Cardiac muscle cell (in vitro differentiated cells and primary cell): Measurements from ENCODE around the gene APOOL. TPM values are rescaled to one million over a fixed set of nuclear protein-coding genes. Genes with fewer than 3 reads are reported as not detected.

ENCODE experiments used
- DNase-seq, 2 donors: peaks; one replicate each; pipeline versions ENCODE4 v3.0.0 to v3.0.0-alpha.2; 2010 to 2017; ENCODE audit warnings: low read depth in 1 of 2, low spot score in 1 of 2
- H3K27ac ChIP-seq: fragments of 200-600 bp; sonication (generic); 2 replicates; pipeline ENCODE4 v1.5.1; 2016
- H3K27me3 ChIP-seq: fragments of 200-600 bp; sonication (generic); 2 replicates; pipeline ENCODE4 v1.6.0; 2016; ENCODE audit warnings: control low read depth
- H3K36me3 ChIP-seq: fragments of 200-600 bp; sonication (generic); 2 replicates; pipeline ENCODE4 v1.5.1; 2016; ENCODE audit warnings: control low read depth
- H3K4me1 ChIP-seq: fragments of 200-600 bp; sonication (generic); 2 replicates; pipeline ENCODE4 v1.8.1; 2017; ENCODE audit warnings: low read depth, mild to moderate bottlenecking, mixed run types
- H3K4me3 ChIP-seq: fragments of 200-600 bp; sonication (generic); 2 replicates; pipeline ENCODE4 v1.5.1; 2016; ENCODE audit warnings: mild to moderate bottlenecking
- H3K9me3 ChIP-seq: fragments of 200-600 bp; sonication (generic); 2 replicates; pipeline ENCODE4 v1.5.1; 2017; ENCODE audit warnings: low read depth, mild to moderate bottlenecking, control low read depth
- CTCF ChIP-seq: IDR thresholded peaks from 2 replicates; pipeline ENCODE4 v1.5.1; 2012; ENCODE audit warnings: low read depth, mild to moderate bottlenecking, low read length
- polyA plus RNA-seq: library from polyadenylated mRNA; unstranded; fragments of >200 nt; fragmentation: Nextera tagmentation; extraction: Ambion mirVana; gene quantifications from 2 replicates; pipeline ENCODE4 v1.2.1, GENCODE V29; 2016
- total RNA-seq: library from RNA; depleted of rRNA; stranded (reverse); fragments of >200 nt; gene quantifications from 2 replicates; pipeline ENCODE4 v1.2.3, GENCODE V29; 2016

The APOOL gene
- total and polyA plus RNA-seq, 2 experiments from 2014 or later = 3.2 to 5.8 TPM

- no peak for TF ChIP-seq CTCF
- Histone ChIP-seq H3K27ac (no peak overlapping the region), H3K36me3 (no peaks in the 10 kb centered on the region), H3K27me3 (no peaks in the 10 kb centered on the region), H3K4me1 (no peaks in the 10 kb centered on the region), H3K9me3 (no peaks in the 10 kb centered on the region), H3K4me3 (no peak overlapping the region)
- DNase-seq = no peak
Observed at GRCh38 chrX:85140964-85141363, 137.3 kb downstream of the APOOL start.

Other genes with a start within 250 kb of the APOOL start
- 0.60 and 0.99 TPM in 2 replicates for gene SATL1, start 239.9 kb downstream of the APOOL start, total RNA-seq
- 0.27 and 1.1 TPM in 2 replicates for gene SATL1, start 239.9 kb downstream of the APOOL start, polyA plus RNA-seq
- 11.4 and 21.8 TPM in 2 replicates for gene ZNF711, start 240.1 kb downstream of the APOOL start, total RNA-seq
- gene ZNF711, start 240.1 kb downstream of the APOOL start, polyA plus RNA-seq = 18.8 and 28.9 TPM in 2 replicates